ENCODE data around the gene PCP4. TPM values are rescaled to one million over a fixed set of nuclear protein-coding genes. Genes with fewer than 3 reads are reported as not detected.

The PCP4 gene
- total RNA-seq, 1 experiment from 2014 or later, result 0.77 TPM

DNA sequence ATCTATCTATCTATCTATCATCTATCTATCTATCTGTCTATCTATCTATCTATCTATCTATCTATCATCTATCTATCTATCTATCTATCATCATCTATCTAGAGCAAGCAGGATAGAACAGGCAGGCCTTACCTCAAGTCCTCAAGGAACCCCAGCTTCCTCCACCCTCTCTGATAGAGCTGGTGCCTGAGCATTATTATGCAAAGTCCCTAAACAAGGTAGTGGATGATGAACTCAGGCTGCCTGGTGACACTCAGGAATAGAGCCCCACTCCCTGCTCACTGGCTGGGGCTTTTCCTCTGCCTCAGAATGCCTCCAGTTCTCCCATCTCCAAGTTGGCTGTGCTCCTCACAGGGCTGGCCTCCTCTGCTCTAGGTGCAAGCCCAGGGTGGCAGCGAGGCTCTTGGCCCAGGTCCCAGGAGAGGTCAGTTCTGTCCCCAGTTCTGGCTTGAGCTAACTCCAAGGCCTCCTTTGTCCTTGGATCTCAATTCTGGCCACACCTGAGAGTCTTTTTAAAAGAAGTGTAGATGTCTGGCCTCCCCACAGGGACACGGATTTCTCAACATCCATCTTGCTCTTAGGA, 60.2 kb downstream of the PCP4 start:
- Histone ChIP-seq H3K23me2 (ENCODE audit: insufficient read length, low read depth, low read length, poor library complexity, severe bottlenecking) (no peaks in the 10 kb centered on the region), H3K56ac (ENCODE audit: insufficient read length, low read depth, low read length) (no peak overlapping the region), H3K14ac (ENCODE audit: insufficient read depth, low read length) (no peak overlapping the region; the same call in 1 of the 2 replicates), H2BK12ac (ENCODE audit: insufficient read length, low read depth, low read length) (no peak overlapping the region), H2BK120ac (ENCODE audit: low read depth, low read length, poor library complexity, severe bottlenecking) (no peak overlapping the region), H2AFZ (ENCODE audit: low read length) (no peak overlapping the region), H3K27me3 (ENCODE audit: insufficient read depth, low read length) (no peaks in the 10 kb centered on the region), H3K18ac (ENCODE audit: insufficient read length, low read depth, low read length) (no peak overlapping the region), H4K8ac (replicated peaks; ENCODE audit: insufficient read length, low read depth, low read length) (no peak overlapping the region), H2BK20ac (ENCODE audit: low read depth, low read length, poor library complexity, severe bottlenecking) (no peak overlapping the region), H3T11ph (ENCODE audit: low read length) (no peak overlapping the region), H3K4me1 (ENCODE audit: insufficient read depth, low read length) (no peaks in the 10 kb centered on the region), H3K79me1 (ENCODE audit: insufficient read depth, low read depth, low read length, poor library complexity, severe bottlenecking) (no peaks in the 10 kb centered on the region), H3K9ac (ENCODE audit: extremely low read depth, insufficient read length, low read length) (no peak overlapping the region), H4K20me1 (ENCODE audit: control insufficient read depth, insufficient read depth, insufficient read length) (no peaks in the 10 kb centered on the region), H2BK15ac (ENCODE audit: low read depth, low read length) (no peak overlapping the region), H4K5ac (ENCODE audit: insufficient read length, low read depth, low read length) (no peak overlapping the region), H3K9me3 (ENCODE audit: control insufficient read depth, low read depth, low read length) (no peaks in the 10 kb centered on the region), H4K91ac (ENCODE audit: insufficient read length, low read depth, low read length) (no peak overlapping the region), H2AK5ac (ENCODE audit: insufficient read length, low read length) (no peak overlapping the region), H3K79me2 (ENCODE audit: insufficient read depth, low read length) (no peaks in the 10 kb centered on the region), H3K27ac (ENCODE audit: insufficient read length, low read depth, low read length) (no peak overlapping the region), H3K4me2 (ENCODE audit: insufficient read depth, insufficient read length, low read length) (no peak overlapping the region), H2BK5ac (ENCODE audit: insufficient read length, low read length) (no peak overlapping the region), H3K23ac (ENCODE audit: insufficient read length, low read depth, low read length) (no peak overlapping the region), H3K4ac (ENCODE audit: low read depth, low read length) (no peak overlapping the region)
- H3K27me3 Mint-ChIP-seq (ENCODE audit: low read depth), result peaks cover 16% of the 10 kb centered on the region
- H3K4me1 Mint-ChIP-seq, result peaks cover 10 to 12% of the 10 kb centered on the region in 2 experiments
- H3K4me3 Mint-ChIP-seq, result no peak overlapping the region
- TF ChIP-seq, protein P1, sequence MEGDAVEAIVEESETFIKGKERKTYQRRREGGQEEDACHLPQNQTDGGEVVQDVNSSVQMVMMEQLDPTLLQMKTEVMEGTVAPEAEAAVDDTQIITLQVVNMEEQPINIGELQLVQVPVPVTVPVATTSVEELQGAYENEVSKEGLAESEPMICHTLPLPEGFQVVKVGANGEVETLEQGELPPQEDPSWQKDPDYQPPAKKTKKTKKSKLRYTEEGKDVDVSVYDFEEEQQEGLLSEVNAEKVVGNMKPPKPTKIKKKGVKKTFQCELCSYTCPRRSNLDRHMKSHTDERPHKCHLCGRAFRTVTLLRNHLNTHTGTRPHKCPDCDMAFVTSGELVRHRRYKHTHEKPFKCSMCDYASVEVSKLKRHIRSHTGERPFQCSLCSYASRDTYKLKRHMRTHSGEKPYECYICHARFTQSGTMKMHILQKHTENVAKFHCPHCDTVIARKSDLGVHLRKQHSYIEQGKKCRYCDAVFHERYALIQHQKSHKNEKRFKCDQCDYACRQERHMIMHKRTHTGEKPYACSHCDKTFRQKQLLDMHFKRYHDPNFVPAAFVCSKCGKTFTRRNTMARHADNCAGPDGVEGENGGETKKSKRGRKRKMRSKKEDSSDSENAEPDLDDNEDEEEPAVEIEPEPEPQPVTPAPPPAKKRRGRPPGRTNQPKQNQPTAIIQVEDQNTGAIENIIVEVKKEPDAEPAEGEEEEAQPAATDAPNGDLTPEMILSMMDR (conservative IDR thresholded peaks at IDR 0.05), result no peak
- no CpG with 5 or more reads among the region's 2 CpGs for WGBS (ENCODE audit: extremely low coverage, insufficient read length, low lambda C conversion rate)
- H3K36me3 Mint-ChIP-seq (ENCODE audit: insufficient read depth in 1 of 3, low read depth in 3 of 3), result no peaks in the 10 kb centered on the region
- DNase-seq, result no peak
- H3K9me3 Mint-ChIP-seq, result no peaks in the 10 kb centered on the region
- no peak overlapping the region for H3K27ac Mint-ChIP-seq

Data from H9 (cell line).